Effector memory CD8-positive, alpha-beta T cell (primary cell): Measurements from ENCODE around the gene FAM114A1.

ENCODE experiments used
- ATAC-seq: fragments of 150-1000 bp; cut with Tn5 transposase; replicated peaks from 2 replicates; pipeline ENCODE4 v1.10.0; 2021; ENCODE audit warnings: mild to moderate bottlenecking, moderate library complexity
- DNase-seq, 3 experiments: peaks; one replicate each; pipeline ENCODE4 v3.0.0; 2021
- H3K27ac Mint-ChIP-seq, 2 donors: one replicate each; pipeline ENCODE4 v1.8.0; 2022; ENCODE audit warnings: mild to moderate bottlenecking in 2 of 2, mixed read lengths in 2 of 2, moderate library complexity in 2 of 2
- H3K27me3 Mint-ChIP-seq, 2 donors: one replicate each; pipeline ENCODE4 v1.8.0; 2022; ENCODE audit warnings: mixed read lengths in 2 of 2
- H3K36me3 Mint-ChIP-seq: one replicate; pipeline ENCODE4 v1.8.0; 2022; ENCODE audit warnings: mild to moderate bottlenecking, moderate library complexity, mixed read lengths; ENCODE audit not compliant: insufficient read depth
- H3K4me1 Mint-ChIP-seq, 2 donors: one replicate each; pipeline ENCODE4 v1.8.0; 2022; ENCODE audit warnings: low read depth in 2 of 2, mixed read lengths in 2 of 2
- H3K4me3 Mint-ChIP-seq, 2 donors: one replicate each; pipeline ENCODE4 v1.8.0; 2022; ENCODE audit warnings: mild to moderate bottlenecking in 2 of 2, mixed read lengths in 2 of 2, moderate library complexity in 2 of 2
- H3K9me3 Mint-ChIP-seq, 2 donors: one replicate each; pipeline ENCODE4 v1.8.0; 2022; ENCODE audit warnings: mixed read lengths in 2 of 2
- total RNA-seq, 9 experiments: gene quantifications; one replicate each; lab custom pipeline; 2026; lab: John Stamatoyannopoulos, UW

Gene FAM114A1
- 0 to 0.96 (median 0) reads per million in 9 experiments for total RNA-seq

- DNase-seq (no peak), ATAC-seq (peak; percentile 69)
- peaks cover 0 to 2% of the 10 kb centered on the region in 2 donors for H3K4me1 Mint-ChIP-seq
- peaks cover 31 to 58% of the 10 kb centered on the region in 2 donors for H3K27me3 Mint-ChIP-seq
- H3K9me3 Mint-ChIP-seq = no peaks in the 10 kb centered on the region
- H3K36me3 Mint-ChIP-seq = no peaks in the 10 kb centered on the region
- H3K4me3 Mint-ChIP-seq = peak within 1 kb of the TSS; percentile 63 to 68
- H3K27ac Mint-ChIP-seq = no peak within 1 kb of the TSS
Observed at GRCh38 chr4:38867478-38868058, at the start of gene FAM114A1. Gene FAM114A1, plus strand, starts transcription at chr4:38867806. Its CDS starts 10,273 bp downstream, at chr4:38878079.

GRCh38 chr4:38818441-38818976 lies 49.1 kb upstream of the FAM114A1 start:
- H3K9me3 Mint-ChIP-seq = peaks cover 2 to 7% of the 10 kb centered on the region in 2 donors
- no peak overlapping the region for H3K27ac Mint-ChIP-seq
- peaks cover 7 to 13% of the 10 kb centered on the region in 2 donors for H3K27me3 Mint-ChIP-seq
- no peak overlapping the region for H3K4me3 Mint-ChIP-seq
- no peaks in the 10 kb centered on the region for H3K36me3 Mint-ChIP-seq
- H3K4me1 Mint-ChIP-seq = peaks cover 4 to 5% of the 10 kb centered on the region in 2 donors
- DNase-seq = no peak
- no peak for ATAC-seq

- no peak for DNase-seq
- Mint-ChIP-seq H3K27ac (no peak overlapping the region), H3K27me3 (peaks cover 7 to 13% of the 10 kb centered on the region in 2 donors), H3K4me3 (no peak overlapping the region), H3K9me3 (peaks cover 2 to 7% of the 10 kb centered on the region in 2 donors), H3K4me1 (peaks cover 4% of the 10 kb centered on the region in 2 donors), H3K36me3 (no peaks in the 10 kb centered on the region)
- no peak for ATAC-seq
Observed at GRCh38 chr4:38819569-38819968, 48.0 kb upstream of the FAM114A1 start.

GRCh38 chr4:38820329-38821061 lies 47.1 kb upstream of the FAM114A1 start:
- peaks cover 14 to 18% of the 10 kb centered on the region in 2 donors for H3K27me3 Mint-ChIP-seq
- DNase-seq = no peak
- H3K27ac Mint-ChIP-seq = no peak overlapping the region
- H3K9me3 Mint-ChIP-seq = peaks cover 2 to 7% of the 10 kb centered on the region in 2 donors
- ATAC-seq = no peak
- H3K36me3 Mint-ChIP-seq = no peaks in the 10 kb centered on the region
- no peak overlapping the region for H3K4me3 Mint-ChIP-seq
- H3K4me1 Mint-ChIP-seq = peaks cover 4% of the 10 kb centered on the region in 2 donors

GRCh38 chr4:38821739-38822138 lies 45.9 kb upstream of the FAM114A1 start:
- Mint-ChIP-seq H3K27me3 (peaks cover 23 to 28% of the 10 kb centered on the region in 2 donors), H3K27ac (no peak overlapping the region), H3K9me3 (peaks cover 2 to 7% of the 10 kb centered on the region in 2 donors), H3K4me3 (no peak overlapping the region), H3K4me1 (peaks cover 4 to 5% of the 10 kb centered on the region in 2 donors), H3K36me3 (peaks cover 3% of the 10 kb centered on the region)
- DNase-seq (no peak), ATAC-seq (no peak)

- Mint-ChIP-seq H3K36me3 (peaks cover 3% of the 10 kb centered on the region), H3K27ac (no peak overlapping the region), H3K27me3 (peaks cover 23 to 28% of the 10 kb centered on the region in 2 donors), H3K9me3 (peaks cover 2 to 7% of the 10 kb centered on the region in 2 donors), H3K4me3 (no peak overlapping the region), H3K4me1 (peaks cover 4 to 5% of the 10 kb centered on the region in 2 donors)
- DNase-seq = no peak
- no peak for ATAC-seq
Observed at GRCh38 chr4:38822748-38823303, 44.8 kb upstream of the FAM114A1 start.

- H3K9me3 Mint-ChIP-seq = peaks cover 2 to 7% of the 10 kb centered on the region in 2 donors
- H3K4me3 Mint-ChIP-seq = no peak overlapping the region
- peaks cover 4 to 5% of the 10 kb centered on the region in 2 donors for H3K4me1 Mint-ChIP-seq
- H3K27me3 Mint-ChIP-seq = peaks cover 23% of the 10 kb centered on the region in 2 donors
- peaks cover 3% of the 10 kb centered on the region for H3K36me3 Mint-ChIP-seq
- no peak overlapping the region for H3K27ac Mint-ChIP-seq
- DNase-seq (no peak), ATAC-seq (no peak)
Observed at GRCh38 chr4:38823766-38824165, 43.8 kb upstream of the FAM114A1 start.

GRCh38 chr4:38829237-38829636 lies 38.4 kb upstream of the FAM114A1 start:
- H3K27ac Mint-ChIP-seq = no peak overlapping the region
- no peak overlapping the region for H3K4me3 Mint-ChIP-seq
- peaks cover 0 to 3% of the 10 kb centered on the region in 2 donors for H3K4me1 Mint-ChIP-seq
- ATAC-seq (no peak), DNase-seq (no peak)
- peaks cover 0 to 5% of the 10 kb centered on the region in 2 donors for H3K9me3 Mint-ChIP-seq
- H3K36me3 Mint-ChIP-seq = peaks cover 3% of the 10 kb centered on the region
- H3K27me3 Mint-ChIP-seq = peaks cover 15 to 16% of the 10 kb centered on the region in 2 donors

GRCh38 chr4:38831653-38832052 lies 36.0 kb upstream of the FAM114A1 start:
- Mint-ChIP-seq H3K36me3 (no peaks in the 10 kb centered on the region), H3K4me1 (peaks cover 0 to 2% of the 10 kb centered on the region in 2 donors), H3K27me3 (no peaks in the 10 kb centered on the region), H3K4me3 (no peak overlapping the region), H3K27ac (no peak overlapping the region), H3K9me3 (peaks cover 0 to 7% of the 10 kb centered on the region in 2 donors)
- no peak for DNase-seq
- no peak for ATAC-seq

- DNase-seq = no peak
- Mint-ChIP-seq H3K4me3 (no peak overlapping the region), H3K4me1 (peaks cover 0 to 3% of the 10 kb centered on the region in 2 donors), H3K27me3 (no peaks in the 10 kb centered on the region), H3K27ac (no peak overlapping the region), H3K9me3 (peaks cover 0 to 7% of the 10 kb centered on the region in 2 donors), H3K36me3 (no peaks in the 10 kb centered on the region)
- no peak for ATAC-seq
Observed at GRCh38 chr4:38832206-38832605, 35.4 kb upstream of the FAM114A1 start.

- Mint-ChIP-seq H3K27ac (no peak overlapping the region), H3K4me1 (peaks cover 5 to 9% of the 10 kb centered on the region in 2 donors), H3K9me3 (peaks cover 0 to 7% of the 10 kb centered on the region in 2 donors), H3K4me3 (no peak overlapping the region), H3K36me3 (no peaks in the 10 kb centered on the region), H3K27me3 (no peaks in the 10 kb centered on the region)
- no peak for ATAC-seq
- DNase-seq = no peak
Observed at GRCh38 chr4:38832624-38833528, 34.7 kb upstream of the FAM114A1 start.

GRCh38 chr4:38834570-38834969 lies 33.0 kb upstream of the FAM114A1 start:
- Mint-ChIP-seq H3K4me1 (peaks cover 14% of the 10 kb centered on the region in 2 donors), H3K27ac (no peak overlapping the region), H3K4me3 (no peak overlapping the region), H3K27me3 (peaks cover 0 to 7% of the 10 kb centered on the region in 2 donors), H3K9me3 (peaks cover 0 to 7% of the 10 kb centered on the region in 2 donors), H3K36me3 (no peaks in the 10 kb centered on the region)
- DNase-seq = no peak
- ATAC-seq = no peak
